OCI-LY1 (cell line): Measurements from ENCODE around the gene HS3ST5.

Experiments
- H2AFZ ChIP-seq: fragments of 200-600 bp; sonication (generic), shearing (Covaris generic); 2 replicates; pipeline ENCODE4 v1.6.0; 2014; ENCODE audit warnings: antibody characterized with exemption, mild to moderate bottlenecking, low read length
- H3F3A ChIP-seq: fragments of 200-600 bp; sonication (generic), shearing (Covaris generic); 2 replicates; pipeline ENCODE4 v1.6.0; 2014; ENCODE audit warnings: mild to moderate bottlenecking, antibody characterized with exemption, low read length, moderate library complexity; ENCODE audit not compliant: insufficient read depth
- H3K27ac ChIP-seq: fragments of 200-600 bp; sonication (generic); 2 replicates; pipeline ENCODE4 v1.5.1; 2014; ENCODE audit warnings: low read length, mixed run types, mild to moderate bottlenecking, low read depth; ENCODE audit not compliant: poor library complexity, severe bottlenecking
- H3K27me3 ChIP-seq: fragments of 200-600 bp; sonication (generic); 2 replicates; pipeline ENCODE4 v1.6.0; 2014; ENCODE audit warnings: antibody characterized with exemption, mild to moderate bottlenecking, low read length, moderate library complexity; ENCODE audit not compliant: insufficient read depth
- H3K36me3 ChIP-seq: fragments of 200-600 bp; sonication (generic); 2 replicates; pipeline ENCODE4 v1.6.1; 2014; ENCODE audit warnings: mild to moderate bottlenecking, antibody characterized with exemption, low read length, moderate library complexity, mixed read lengths; ENCODE audit not compliant: insufficient read depth
- H3K4me1 ChIP-seq: fragments of 200-600 bp; sonication (generic); 2 replicates; pipeline ENCODE4 v1.5.1; 2014; ENCODE audit warnings: mild to moderate bottlenecking, low read length, moderate library complexity; ENCODE audit not compliant: insufficient read depth, severe bottlenecking
- H3K4me2 ChIP-seq: fragments of 200-600 bp; sonication (generic), shearing (Covaris generic); 2 replicates; pipeline ENCODE4 v1.6.1; 2014; ENCODE audit warnings: low read length
- H3K4me3 ChIP-seq: fragments of 200-600 bp; sonication (generic); 2 replicates; pipeline ENCODE4 v1.5.1; 2014; ENCODE audit warnings: low read length, low read depth, mild to moderate bottlenecking, mixed read lengths; ENCODE audit not compliant: poor library complexity, severe bottlenecking
- H3K79me2 ChIP-seq: fragments of 200-600 bp; shearing (Covaris generic); 2 replicates; pipeline ENCODE4 v1.6.1; 2016; ENCODE audit warnings: mixed run types, low read length, mixed read lengths; ENCODE audit not compliant: insufficient read depth
- H3K9ac ChIP-seq: fragments of 200-600 bp; sonication (generic), shearing (Covaris generic); 2 replicates; pipeline ENCODE4 v1.6.1; 2014; ENCODE audit warnings: mild to moderate bottlenecking, low read length, mixed read lengths
- H3K9me2 ChIP-seq: fragments of 200-600 bp; sonication (generic), shearing (Covaris generic); 2 replicates; pipeline ENCODE4 v1.6.1; 2014; ENCODE audit warnings: low read depth, mild to moderate bottlenecking, low read length, mixed read lengths
- H3K9me3 ChIP-seq: fragments of 200-600 bp; shearing (Covaris generic); 2 replicates; pipeline ENCODE4 v1.6.1; 2014; ENCODE audit warnings: low read length, mixed read lengths
- H4K20me1 ChIP-seq: fragments of 200-600 bp; sonication (generic), shearing (Covaris generic); 2 replicates; pipeline ENCODE4 v1.6.0; 2016; ENCODE audit warnings: mild to moderate bottlenecking, low read length; ENCODE audit not compliant: insufficient read depth
- CTCF ChIP-seq: fragments of 200-600 bp; sonication (generic), shearing (Covaris generic); IDR thresholded peaks from 2 replicates; pipeline ENCODE4 v1.5.1; 2017; ENCODE audit warnings: mild to moderate bottlenecking, antibody characterized with exemption, low read length, moderate library complexity, mixed read lengths
- EZH2 ChIP-seq: fragments of 200-600 bp; sonication (generic), shearing (Covaris generic); IDR thresholded peaks from 2 replicates; pipeline ENCODE4 v1.8.0; 2017; ENCODE audit warnings: borderline replicate concordance, mixed run types, mild to moderate bottlenecking, antibody characterized with exemption, low read length, moderate library complexity, mixed read lengths

The HS3ST5 gene

GRCh38 chr6:114125576-114125975, 217.2 kb downstream of the HS3ST5 start:
- TF ChIP-seq CTCF = no peak
- TF ChIP-seq EZH2 = no peak
- H3K27me3 ChIP-seq = no peaks in the 10 kb centered on the region

GRCh38 chr6:114121913-114122662, 220.7 kb downstream of the HS3ST5 start:
- no peak for TF ChIP-seq EZH2
- no peak for TF ChIP-seq CTCF
- H3K27me3 ChIP-seq = no peaks in the 10 kb centered on the region

More at GRCh38 chr6:114125576-114125975, 217.2 kb downstream of the HS3ST5 start:
- H3K9ac ChIP-seq = no peak overlapping the region
- H3K9me3 ChIP-seq = no peaks in the 10 kb centered on the region
- no peak overlapping the region for H3K27ac ChIP-seq
- H4K20me1 ChIP-seq = no peaks in the 10 kb centered on the region
- no peak overlapping the region for H3K4me3 ChIP-seq
- H3K9me2 ChIP-seq = no peaks in the 10 kb centered on the region
- H3F3A ChIP-seq = no peaks in the 10 kb centered on the region
- H3K36me3 ChIP-seq = no peaks in the 10 kb centered on the region
- H3K79me2 ChIP-seq = no peaks in the 10 kb centered on the region
- H3K4me2 ChIP-seq = no peak overlapping the region
- H3K4me1 ChIP-seq = no peaks in the 10 kb centered on the region
- H2AFZ ChIP-seq = no peak overlapping the region

GRCh38 chr6:114119056-114119455, 223.8 kb downstream of the HS3ST5 start:
- H3K9me2 ChIP-seq = no peaks in the 10 kb centered on the region
- no peak overlapping the region for H3K9ac ChIP-seq
- H3K9me3 ChIP-seq = no peaks in the 10 kb centered on the region

More at GRCh38 chr6:114121913-114122662, 220.7 kb downstream of the HS3ST5 start:
- Histone ChIP-seq H3K27ac (no peak overlapping the region), H3K9me2 (no peaks in the 10 kb centered on the region), H4K20me1 (no peaks in the 10 kb centered on the region), H3K4me2 (no peak overlapping the region), H3F3A (no peaks in the 10 kb centered on the region), H3K9ac (no peak overlapping the region), H2AFZ (no peak overlapping the region), H3K4me3 (no peak overlapping the region), H3K36me3 (no peaks in the 10 kb centered on the region), H3K4me1 (no peaks in the 10 kb centered on the region), H3K9me3 (no peaks in the 10 kb centered on the region), H3K79me2 (no peaks in the 10 kb centered on the region)

More at GRCh38 chr6:114119056-114119455, 223.8 kb downstream of the HS3ST5 start:
- no peak overlapping the region for H3K4me2 ChIP-seq
- no peaks in the 10 kb centered on the region for H4K20me1 ChIP-seq
- no peaks in the 10 kb centered on the region for H3K27me3 ChIP-seq
- H3K27ac ChIP-seq = no peak overlapping the region
- H3K79me2 ChIP-seq = no peaks in the 10 kb centered on the region
- no peaks in the 10 kb centered on the region for H3F3A ChIP-seq
- no peaks in the 10 kb centered on the region for H3K4me1 ChIP-seq
- TF ChIP-seq EZH2 = no peak
- no peak for TF ChIP-seq CTCF
- no peak overlapping the region for H2AFZ ChIP-seq
- H3K36me3 ChIP-seq = no peaks in the 10 kb centered on the region
- no peak overlapping the region for H3K4me3 ChIP-seq
